Measurements from ENCODE around the gene TMC6. TPM values are rescaled to one million over a fixed set of nuclear protein-coding genes. Genes with fewer than 3 reads are reported as not detected.

TMC6 gene
- total and polyA plus RNA-seq, 2 of the 13 experiments (the other 11 are each of a cell fraction or from before 2014, with no cell fraction given), result 48.4 to 99.1 TPM

DNA sequence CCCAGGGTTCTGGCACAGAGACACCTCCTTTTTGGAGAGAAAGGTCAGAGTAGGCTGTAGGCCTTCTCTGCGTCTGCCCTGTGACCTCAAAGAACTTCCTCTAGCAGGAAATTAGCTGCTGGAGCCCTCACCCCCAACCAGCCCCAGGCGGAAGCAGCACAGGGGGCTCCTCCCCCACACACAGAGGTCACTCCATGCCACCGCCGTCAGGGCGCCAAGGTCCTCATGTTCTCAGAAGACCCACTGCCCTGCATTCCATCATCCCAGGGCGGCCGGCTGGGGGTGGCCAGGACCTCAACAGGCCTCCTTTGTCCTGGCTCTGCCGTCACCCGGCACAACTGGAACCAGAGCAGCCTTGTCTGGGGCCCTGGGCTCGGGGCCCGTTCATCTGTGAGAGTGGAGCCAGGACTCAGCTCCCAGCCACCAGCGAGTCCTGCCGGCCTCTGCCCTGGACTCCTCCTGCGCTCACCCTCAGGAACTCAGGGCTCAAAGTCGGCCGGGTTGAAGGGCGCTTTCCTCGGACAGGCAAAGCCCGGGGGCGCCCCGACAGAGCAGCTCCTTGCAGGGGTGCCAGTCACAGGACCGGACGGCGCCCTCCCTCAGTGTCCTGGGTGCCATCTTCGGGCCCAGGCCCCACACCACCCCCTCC, 1.2 kb downstream of the TMC6 start (continued):
- TF ChIP-seq RAD21 (CRISPR knock-in tag; IDR thresholded peaks at IDR 0.05) (peak; percentile 10; the same call in 1 of the 2 replicates), ZSCAN20 (CRISPR knock-in tag; IDR thresholded peaks at IDR 0.05; ENCODE audit: borderline replicate concordance) (no peak), SMYD3 (CRISPR knock-in tag; IDR thresholded peaks at IDR 0.05) (peak; percentile 48; the same call in 1 of the 2 replicates), RORA (CRISPR knock-in tag; IDR thresholded peaks at IDR 0.05) (no peak), ZNF709 (CRISPR knock-in tag; IDR thresholded peaks at IDR 0.05) (no peak), ONECUT2 (CRISPR knock-in tag; IDR thresholded peaks at IDR 0.05) (no peak), SIN3A (IDR thresholded peaks at IDR 0.05; ENCODE audit: borderline replicate concordance, low read depth, low read length) (peak; percentile 69; the same call in 1 of the 2 replicates), NBN (conservative IDR thresholded peaks at IDR 0.05) (no peak), NKX3-1 (CRISPR knock-in tag; IDR thresholded peaks at IDR 0.05) (no peak), RBM39 (IDR thresholded peaks at IDR 0.05; ENCODE audit: low read depth, low read length, poor library complexity, severe bottlenecking) (no peak), NR2F2 (IDR thresholded peaks at IDR 0.05; ENCODE audit: borderline replicate concordance, low read depth) (peak; percentile 74), CBFB (CRISPR knock-in tag; IDR thresholded peaks at IDR 0.05) (no peak), MTF2 (CRISPR knock-in tag; IDR thresholded peaks at IDR 0.05; ENCODE audit: borderline replicate concordance) (no peak), TBX2 (CRISPR knock-in tag; IDR thresholded peaks at IDR 0.05; ENCODE audit: borderline replicate concordance) (peak; percentile 66), ZBTB7A (CRISPR knock-in tag; IDR thresholded peaks at IDR 0.05) (peak; percentile 83; the same call in 1 of the 2 replicates), ZNF460 (CRISPR knock-in tag; IDR thresholded peaks at IDR 0.05; ENCODE audit: borderline replicate concordance) (no peak), CC2D1A (CRISPR knock-in tag; IDR thresholded peaks at IDR 0.05) (0 out of 2 replicates have a peak, but pooled peaks have one; percentile 86), CREB1 (IDR thresholded peaks at IDR 0.05) (no peak; the same call in 1 of the 2 replicates), CREB1 (CRISPR knock-in tag; IDR thresholded peaks at IDR 0.05) (no peak)
- TF ChIP-seq, protein P1, sequence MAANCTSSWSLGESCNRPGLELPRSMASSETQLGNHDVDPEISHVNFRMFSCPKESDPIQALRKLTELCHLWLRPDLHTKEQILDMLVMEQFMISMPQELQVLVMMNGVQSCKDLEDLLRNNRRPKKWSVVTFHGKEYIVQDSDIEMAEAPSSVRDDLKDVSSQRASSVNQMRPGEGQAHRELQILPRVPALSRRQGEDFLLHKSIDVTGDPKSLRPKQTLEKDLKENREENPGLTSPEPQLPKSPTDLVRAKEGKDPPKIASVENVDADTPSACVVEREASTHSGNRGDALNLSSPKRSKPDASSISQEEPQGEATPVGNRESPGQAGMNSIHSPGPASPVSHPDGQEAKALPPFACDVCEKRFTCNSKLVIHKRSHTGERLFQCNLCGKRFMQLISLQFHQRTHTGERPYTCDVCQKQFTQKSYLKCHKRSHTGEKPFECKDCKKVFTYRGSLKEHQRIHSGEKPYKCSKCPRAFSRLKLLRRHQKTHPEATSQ (CRISPR knock-in tag; IDR thresholded peaks at IDR 0.05; ENCODE audit: borderline replicate concordance), result 0 out of 2 replicates have a peak, but pooled peaks have one; percentile 57
- TF ChIP-seq, protein P2, sequence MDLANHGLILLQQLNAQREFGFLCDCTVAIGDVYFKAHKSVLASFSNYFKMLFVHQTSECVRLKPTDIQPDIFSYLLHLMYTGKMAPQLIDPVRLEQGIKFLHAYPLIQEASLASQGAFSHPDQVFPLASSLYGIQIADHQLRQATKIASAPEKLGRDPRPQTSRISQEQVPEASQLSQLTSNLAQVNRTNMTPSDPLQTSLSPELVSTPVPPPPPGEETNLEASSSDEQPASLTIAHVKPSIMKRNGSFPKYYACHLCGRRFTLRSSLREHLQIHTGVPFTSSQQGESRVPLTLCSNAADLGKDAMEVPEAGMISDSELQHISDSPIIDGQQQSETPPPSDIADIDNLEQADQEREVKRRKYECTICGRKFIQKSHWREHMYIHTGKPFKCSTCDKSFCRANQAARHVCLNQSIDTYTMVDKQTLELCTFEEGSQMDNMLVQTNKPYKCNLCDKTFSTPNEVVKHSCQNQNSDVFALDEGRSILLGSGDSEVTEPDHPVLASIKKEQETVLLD (CRISPR knock-in tag; IDR thresholded peaks at IDR 0.05; ENCODE audit: low read depth), result no peak
- TF ChIP-seq, protein P3, sequence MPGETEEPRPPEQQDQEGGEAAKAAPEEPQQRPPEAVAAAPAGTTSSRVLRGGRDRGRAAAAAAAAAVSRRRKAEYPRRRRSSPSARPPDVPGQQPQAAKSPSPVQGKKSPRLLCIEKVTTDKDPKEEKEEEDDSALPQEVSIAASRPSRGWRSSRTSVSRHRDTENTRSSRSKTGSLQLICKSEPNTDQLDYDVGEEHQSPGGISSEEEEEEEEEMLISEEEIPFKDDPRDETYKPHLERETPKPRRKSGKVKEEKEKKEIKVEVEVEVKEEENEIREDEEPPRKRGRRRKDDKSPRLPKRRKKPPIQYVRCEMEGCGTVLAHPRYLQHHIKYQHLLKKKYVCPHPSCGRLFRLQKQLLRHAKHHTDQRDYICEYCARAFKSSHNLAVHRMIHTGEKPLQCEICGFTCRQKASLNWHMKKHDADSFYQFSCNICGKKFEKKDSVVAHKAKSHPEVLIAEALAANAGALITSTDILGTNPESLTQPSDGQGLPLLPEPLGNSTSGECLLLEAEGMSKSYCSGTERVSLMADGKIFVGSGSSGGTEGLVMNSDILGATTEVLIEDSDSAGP (CRISPR knock-in tag; IDR thresholded peaks at IDR 0.05; ENCODE audit: borderline replicate concordance), result peak; percentile 90
- TF ChIP-seq, protein P4, sequence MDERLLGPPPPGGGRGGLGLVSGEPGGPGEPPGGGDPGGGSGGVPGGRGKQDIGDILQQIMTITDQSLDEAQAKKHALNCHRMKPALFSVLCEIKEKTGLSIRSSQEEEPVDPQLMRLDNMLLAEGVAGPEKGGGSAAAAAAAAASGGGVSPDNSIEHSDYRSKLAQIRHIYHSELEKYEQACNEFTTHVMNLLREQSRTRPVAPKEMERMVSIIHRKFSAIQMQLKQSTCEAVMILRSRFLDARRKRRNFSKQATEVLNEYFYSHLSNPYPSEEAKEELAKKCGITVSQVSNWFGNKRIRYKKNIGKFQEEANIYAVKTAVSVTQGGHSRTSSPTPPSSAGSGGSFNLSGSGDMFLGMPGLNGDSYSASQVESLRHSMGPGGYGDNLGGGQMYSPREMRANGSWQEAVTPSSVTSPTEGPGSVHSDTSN (CRISPR knock-in tag; IDR thresholded peaks at IDR 0.05), result no peak
- TF ChIP-seq, protein P5, sequence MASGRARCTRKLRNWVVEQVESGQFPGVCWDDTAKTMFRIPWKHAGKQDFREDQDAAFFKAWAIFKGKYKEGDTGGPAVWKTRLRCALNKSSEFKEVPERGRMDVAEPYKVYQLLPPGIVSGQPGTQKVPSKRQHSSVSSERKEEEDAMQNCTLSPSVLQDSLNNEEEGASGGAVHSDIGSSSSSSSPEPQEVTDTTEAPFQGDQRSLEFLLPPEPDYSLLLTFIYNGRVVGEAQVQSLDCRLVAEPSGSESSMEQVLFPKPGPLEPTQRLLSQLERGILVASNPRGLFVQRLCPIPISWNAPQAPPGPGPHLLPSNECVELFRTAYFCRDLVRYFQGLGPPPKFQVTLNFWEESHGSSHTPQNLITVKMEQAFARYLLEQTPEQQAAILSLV (CRISPR knock-in tag; IDR thresholded peaks at IDR 0.05; ENCODE audit: borderline replicate concordance), result peak; percentile 67; the same call in 1 of the 2 replicates

Measured in HepG2 (cell line).